SIG-M5 (cell line): ENCODE data around the gene VAMP3.

Source experiments
- DNase-seq: peaks from one replicate; lab custom pipeline; 2025; lab: John Stamatoyannopoulos, UW

VAMP3 gene

DNA sequence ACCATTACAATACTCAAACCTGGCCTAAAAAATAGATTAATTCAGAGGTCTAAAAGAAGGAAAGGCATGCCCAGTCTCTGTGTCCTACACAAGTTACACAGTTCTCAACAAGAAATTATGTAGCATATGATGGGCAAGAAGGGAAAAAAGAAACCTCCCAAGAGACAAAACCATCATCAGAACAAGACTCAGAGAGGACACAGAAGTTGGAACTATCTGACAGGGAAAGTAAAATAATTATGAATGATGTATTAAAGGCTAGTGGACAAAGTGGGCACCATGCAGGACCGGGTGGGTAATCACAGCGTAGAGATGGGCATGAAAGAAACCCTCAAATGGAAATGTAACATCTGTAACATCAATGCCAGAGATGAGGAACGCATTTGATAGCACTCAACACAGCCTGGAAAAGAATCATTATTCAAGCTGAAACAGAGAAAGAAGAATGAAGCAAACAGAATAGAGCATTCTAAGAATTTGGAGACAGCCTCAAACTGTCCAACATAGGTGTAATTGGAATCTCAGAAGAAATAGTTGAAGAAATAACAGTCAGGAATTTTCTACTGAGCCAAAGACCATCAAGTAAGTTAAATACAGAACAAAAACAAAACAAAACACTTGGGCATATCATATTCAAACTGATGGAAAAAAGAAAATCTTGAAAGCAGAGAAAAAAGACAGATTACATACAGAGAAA lies 42.7 kb downstream of the VAMP3 start:
- no peak for DNase-seq

GRCh38 chr1:7821282-7821681 lies 50.2 kb downstream of the VAMP3 start:
- no peak for DNase-seq

GRCh38 chr1:7824701-7825100 lies 53.6 kb downstream of the VAMP3 start:
- no peak for DNase-seq

GRCh38 chr1:7826363-7826762 lies 55.3 kb downstream of the VAMP3 start:
- DNase-seq, result no peak

GRCh38 chr1:7827126-7827955 lies 56.2 kb downstream of the VAMP3 start:
- DNase-seq, result no peak
